Fibroblast of lung (primary cell): Measurements from ENCODE around the gene PANK4. TPM values are rescaled to one million over a fixed set of nuclear protein-coding genes. Genes with fewer than 3 reads are reported as not detected.

Source experiments
- DNase-seq, 2 donors: peaks; one replicate each; pipeline versions ENCODE4 v3.0.0 to v3.0.0-alpha.2; 2010; ENCODE audit warnings: low read depth in 2 of 2
- H2AFZ ChIP-seq: 2 replicates; pipeline ENCODE4 v1.5.1; 2012; ENCODE audit warnings: low read length, control low read depth, inconsistent platforms
- H3K27ac ChIP-seq: 2 replicates; pipeline ENCODE4 v1.5.1; 2011; ENCODE audit warnings: low read length, control low read depth; ENCODE audit not compliant: insufficient read depth
- H3K27me3 ChIP-seq: 2 replicates; pipeline ENCODE4 v1.5.1; 2011; ENCODE audit warnings: mild to moderate bottlenecking, low read length; ENCODE audit not compliant: control insufficient read depth, insufficient read depth
- H3K36me3 ChIP-seq: 2 replicates; pipeline ENCODE4 v1.5.1; 2011; ENCODE audit warnings: low read length; ENCODE audit not compliant: control insufficient read depth, insufficient read depth
- H3K4me1 ChIP-seq: 2 replicates; pipeline ENCODE4 v1.5.1; 2011; ENCODE audit warnings: low read length; ENCODE audit not compliant: control insufficient read depth, insufficient read depth; ENCODE audit errors: extremely low read depth
- H3K4me2 ChIP-seq: 2 replicates; pipeline ENCODE4 v1.5.1; 2011; ENCODE audit warnings: low read length, control low read depth; ENCODE audit not compliant: insufficient read depth; ENCODE audit errors: extremely low read depth
- H3K4me3 ChIP-seq, 4 experiments: fragments of 200-600 bp in 1 of 4; sonication (generic) in 1 of 4; replicated peaks in 1 of 4; 2 replicates each; pipeline ENCODE4 v1.5.1; 2011 to 2016; ENCODE audit warnings: low read length in 4 of 4, low read depth in 3 of 4, mild to moderate bottlenecking in 3 of 4, control low read depth in 2 of 4, inconsistent platforms in 1 of 4, mixed read lengths in 1 of 4; ENCODE audit not compliant: insufficient read depth in 1 of 4; ENCODE audit errors: control extremely low read depth in 1 of 4
- H3K79me2 ChIP-seq: 2 replicates; pipeline ENCODE4 v1.5.1; 2012; ENCODE audit warnings: mild to moderate bottlenecking, low read length, inconsistent platforms; ENCODE audit not compliant: control insufficient read depth, insufficient read depth
- H3K9ac ChIP-seq: 2 replicates; pipeline ENCODE4 v1.5.1; 2011; ENCODE audit warnings: mild to moderate bottlenecking, low read length, control low read depth; ENCODE audit not compliant: insufficient read depth
- H3K9me3 ChIP-seq: 2 replicates; pipeline ENCODE4 v1.5.1; 2012; ENCODE audit warnings: low read depth, low read length; ENCODE audit not compliant: control insufficient read depth, insufficient read depth
- H4K20me1 ChIP-seq: 2 replicates; pipeline ENCODE4 v1.5.1; 2011; ENCODE audit warnings: low read length; ENCODE audit not compliant: control insufficient read depth, insufficient read depth; ENCODE audit errors: extremely low read depth
- EZH2 ChIP-seq: IDR thresholded peaks from 2 replicates; pipeline ENCODE4 v1.5.1; 2012; ENCODE audit warnings: low read length, control low read depth, mild to moderate bottlenecking; ENCODE audit errors: missing control alignments
- polyA plus RNA-seq, 2 donors: library from polyadenylated mRNA; depleted of rRNA in 1 of 2; stranded (reverse) in 1 of 2; unstranded in 1 of 2; fragments of >200 nt; gene quantifications; 2 replicates each; pipeline ENCODE4 v1.2.1, GENCODE V29; 2011 to 2012; ENCODE audit warnings: missing spikeins in 1 of 2
- total RNA-seq: library from RNA; depleted of rRNA; stranded (reverse); fragments of >200 nt; gene quantifications from 2 replicates; pipeline ENCODE4 v1.2.1, GENCODE V29; 2014
- TF ChIP-seq, protein P1 (sequence below), 2 donors: IDR thresholded peaks in 1 of 2; conservative IDR thresholded peaks in 1 of 2; 1 replicate in 1 of 2; 2 replicates in 1 of 2; pipeline ENCODE4 v1.5.1; 2011 to 2012; ENCODE audit warnings: low read length in 2 of 2, control low read depth in 1 of 2, inconsistent platforms in 1 of 2, low read depth in 1 of 2, mild to moderate bottlenecking in 1 of 2

PANK4 gene
- total and polyA plus RNA-seq, 2 donors (not counting 1 experiment from before 2014, with no cell fraction given), result 8.5 to 17.0 TPM

DNA sequence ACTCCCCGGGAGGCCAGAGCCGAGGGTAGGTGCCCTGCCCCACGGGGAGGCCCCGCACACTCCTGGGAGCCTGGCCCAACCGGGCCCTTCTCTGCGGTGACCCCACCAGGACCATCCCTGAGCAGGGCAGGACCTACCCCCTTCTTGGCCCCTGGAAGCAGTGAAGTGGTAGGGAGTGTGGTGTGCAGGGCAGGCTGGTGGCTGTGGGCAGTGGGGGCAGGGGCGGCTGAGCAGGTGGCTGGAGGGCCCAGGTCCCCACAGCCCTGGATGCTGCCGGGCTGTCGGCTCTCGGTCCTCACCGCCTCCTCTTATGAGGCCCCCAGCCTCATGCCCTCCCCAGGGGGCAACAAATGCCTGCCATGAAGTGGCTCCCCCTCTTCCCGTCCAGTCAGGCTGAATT is 30.9 kb downstream of the PANK4 start:
- no peaks in the 10 kb centered on the region for H3K36me3 ChIP-seq
- no peak overlapping the region for H3K27ac ChIP-seq
- no peaks in the 10 kb centered on the region for H3K9me3 ChIP-seq
- H2AFZ ChIP-seq, result no peak overlapping the region
- no peaks in the 10 kb centered on the region for H3K79me2 ChIP-seq
- H3K4me2 ChIP-seq, result no peak overlapping the region
- H4K20me1 ChIP-seq, result no peaks in the 10 kb centered on the region
- no peak for TF ChIP-seq EZH2
- TF ChIP-seq, protein P1, sequence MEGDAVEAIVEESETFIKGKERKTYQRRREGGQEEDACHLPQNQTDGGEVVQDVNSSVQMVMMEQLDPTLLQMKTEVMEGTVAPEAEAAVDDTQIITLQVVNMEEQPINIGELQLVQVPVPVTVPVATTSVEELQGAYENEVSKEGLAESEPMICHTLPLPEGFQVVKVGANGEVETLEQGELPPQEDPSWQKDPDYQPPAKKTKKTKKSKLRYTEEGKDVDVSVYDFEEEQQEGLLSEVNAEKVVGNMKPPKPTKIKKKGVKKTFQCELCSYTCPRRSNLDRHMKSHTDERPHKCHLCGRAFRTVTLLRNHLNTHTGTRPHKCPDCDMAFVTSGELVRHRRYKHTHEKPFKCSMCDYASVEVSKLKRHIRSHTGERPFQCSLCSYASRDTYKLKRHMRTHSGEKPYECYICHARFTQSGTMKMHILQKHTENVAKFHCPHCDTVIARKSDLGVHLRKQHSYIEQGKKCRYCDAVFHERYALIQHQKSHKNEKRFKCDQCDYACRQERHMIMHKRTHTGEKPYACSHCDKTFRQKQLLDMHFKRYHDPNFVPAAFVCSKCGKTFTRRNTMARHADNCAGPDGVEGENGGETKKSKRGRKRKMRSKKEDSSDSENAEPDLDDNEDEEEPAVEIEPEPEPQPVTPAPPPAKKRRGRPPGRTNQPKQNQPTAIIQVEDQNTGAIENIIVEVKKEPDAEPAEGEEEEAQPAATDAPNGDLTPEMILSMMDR (conservative IDR thresholded peaks at IDR 0.05 in 1 of 2, IDR thresholded peaks at IDR 0.05 in 1 of 2; ENCODE audit: low read depth in 1 of 2, low read length in 2 of 2), result no peak
- no peaks in the 10 kb centered on the region for H3K4me1 ChIP-seq
- no peak overlapping the region for H3K4me3 ChIP-seq
- H3K27me3 ChIP-seq, result no peaks in the 10 kb centered on the region
- DNase-seq, result no peak
- H3K9ac ChIP-seq, result no peak overlapping the region

DNA sequence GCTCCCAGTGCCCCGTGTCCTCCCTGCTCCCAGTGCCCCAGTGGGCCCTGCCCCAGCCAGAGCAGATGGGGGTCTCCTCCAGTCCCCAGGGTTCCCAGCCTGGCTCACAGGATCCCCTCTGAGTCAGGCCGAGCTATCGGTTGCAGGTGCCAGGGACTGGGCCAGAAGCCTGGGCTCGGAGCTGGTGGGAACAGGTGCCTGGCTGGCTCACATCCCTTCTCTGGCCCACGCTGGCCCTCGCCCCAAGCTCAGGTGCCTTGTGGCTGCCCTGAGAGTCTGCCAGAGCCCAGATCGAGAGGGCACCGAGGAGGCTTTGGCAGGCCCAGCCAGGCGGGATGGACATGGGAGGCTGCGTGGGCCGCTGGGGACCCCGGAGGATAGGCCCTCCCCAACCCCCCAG is 31.4 kb downstream of the PANK4 start:
- TF ChIP-seq, protein P1 (conservative IDR thresholded peaks at IDR 0.05 in 1 of 2, IDR thresholded peaks at IDR 0.05 in 1 of 2; ENCODE audit: low read depth in 1 of 2, low read length in 2 of 2), result no peak
- TF ChIP-seq EZH2, result no peak
- DNase-seq, result no peak
- H3K9ac ChIP-seq, result no peak overlapping the region
- no peak overlapping the region for H2AFZ ChIP-seq
- H3K4me2 ChIP-seq, result no peak overlapping the region
- no peak overlapping the region for H3K27ac ChIP-seq
- H3K4me1 ChIP-seq, result no peaks in the 10 kb centered on the region
- H3K9me3 ChIP-seq, result no peaks in the 10 kb centered on the region
- H3K27me3 ChIP-seq, result no peaks in the 10 kb centered on the region
- no peaks in the 10 kb centered on the region for H4K20me1 ChIP-seq
- no peaks in the 10 kb centered on the region for H3K79me2 ChIP-seq
- H3K36me3 ChIP-seq, result no peaks in the 10 kb centered on the region
- H3K4me3 ChIP-seq, result no peak overlapping the region

DNA sequence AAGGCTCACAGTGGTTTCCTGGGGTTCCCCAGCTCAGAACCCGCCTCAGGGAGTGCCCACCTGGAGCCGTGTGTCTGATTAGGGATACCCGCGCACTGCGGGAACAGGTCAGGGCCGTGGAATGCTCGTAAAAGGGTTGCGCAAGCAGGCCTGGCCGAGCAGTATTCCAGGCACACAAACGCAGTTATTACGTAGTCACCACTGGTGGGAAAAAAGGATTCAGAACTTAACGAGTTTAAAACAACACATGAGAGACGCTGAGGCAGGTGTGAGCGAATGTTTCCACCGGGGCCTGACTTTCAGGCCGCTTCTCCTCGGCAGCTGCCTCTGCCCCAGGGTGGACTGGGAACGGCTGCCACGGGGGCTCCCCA is 32.1 kb downstream of the PANK4 start:
- Histone ChIP-seq H4K20me1 (no peaks in the 10 kb centered on the region), H3K27ac (no peak overlapping the region), H3K4me2 (no peak overlapping the region), H3K9ac (no peak overlapping the region), H3K36me3 (no peaks in the 10 kb centered on the region), H3K27me3 (no peaks in the 10 kb centered on the region), H2AFZ (no peak overlapping the region), H3K9me3 (no peaks in the 10 kb centered on the region), H3K4me1 (no peaks in the 10 kb centered on the region), H3K79me2 (no peaks in the 10 kb centered on the region), H3K4me3 (no peak overlapping the region)
- TF ChIP-seq EZH2, result no peak
- TF ChIP-seq, protein P1 (conservative IDR thresholded peaks at IDR 0.05 in 1 of 2, IDR thresholded peaks at IDR 0.05 in 1 of 2; ENCODE audit: low read depth in 1 of 2, low read length in 2 of 2), result no peak
- DNase-seq, result peak; percentile 6 to 52
